COLO668 (cell line): ENCODE data around the gene ZNF471.

Experiments
- DNase-seq: peaks from one replicate; lab custom pipeline; 2025; ENCODE audit not compliant: unreplicated experiment; lab: John Stamatoyannopoulos, UW

ZNF471 gene

GRCh38 chr19:56572589-56572988 is 64.9 kb downstream of the ZNF471 start:
- no peak for DNase-seq

GRCh38 chr19:56573914-56574313 is 66.3 kb downstream of the ZNF471 start:
- no peak for DNase-seq

- no peak for DNase-seq
These were observed 70.3 kb downstream of the ZNF471 start for GRCh38 chr19:56577719-56578602.
